Measurements from ENCODE around the gene CXCL16. TPM values are rescaled to one million over a fixed set of nuclear protein-coding genes. Genes with fewer than 3 reads are reported as not detected.

CXCL16 gene
- total and polyA plus RNA-seq, 10 of the 15 experiments (the other 5 are each of a cell fraction or from before 2014, with no cell fraction given), result 0.15 to 2.2 (median 0.65) TPM

DNA sequence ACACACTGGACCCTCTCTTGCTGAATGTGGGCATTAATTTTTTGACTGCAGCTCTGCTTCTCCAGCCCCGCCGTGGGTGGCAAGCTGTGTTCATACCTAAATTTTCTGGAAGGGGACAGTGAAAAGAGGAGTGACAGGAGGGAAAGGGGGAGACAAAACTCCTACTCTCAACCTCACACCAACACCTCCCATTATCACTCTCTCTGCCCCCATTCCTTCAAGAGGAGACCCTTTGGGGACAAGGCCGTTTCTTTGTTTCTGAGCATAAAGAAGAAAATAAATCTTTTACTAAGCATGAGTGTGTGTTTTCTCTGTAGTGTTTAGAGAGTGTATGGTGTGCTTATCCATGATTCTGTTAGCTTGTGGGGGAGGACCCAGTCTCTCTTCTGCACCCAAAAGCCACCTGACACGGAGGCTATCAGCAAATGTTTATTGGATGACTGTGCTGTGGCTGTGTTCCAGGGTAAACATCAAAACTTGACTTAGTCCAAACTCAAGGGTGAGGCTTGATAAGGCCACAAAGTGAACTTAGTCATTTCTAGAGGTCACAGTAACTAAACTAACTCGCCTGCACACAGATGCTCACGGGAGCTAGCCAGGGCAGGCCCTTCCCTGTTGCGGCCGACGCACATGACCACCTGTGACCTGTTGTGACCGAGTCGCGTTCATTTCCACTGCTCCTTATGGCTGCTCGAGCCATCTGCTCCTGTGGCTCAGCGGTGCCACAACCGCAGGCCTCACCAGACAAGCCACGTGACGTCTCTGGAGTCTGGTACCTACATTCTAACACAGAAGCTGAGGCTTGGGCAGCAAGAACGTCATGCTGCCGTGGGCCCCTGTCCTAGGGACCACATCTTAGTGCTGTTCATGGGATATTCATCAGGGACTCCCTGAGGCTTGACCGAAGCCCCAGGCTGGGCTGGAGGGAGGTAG, 18.3 kb downstream of the CXCL16 start:
- intact Hi-C loops (cut with micrococcal nuclease; ENCODE audit: unreplicated experiment), result no loop called here
- SMC1A ChIA-PET (ENCODE audit: uncharacterized antibody, unreplicated experiment), result interaction anchor here (1.6 to 2.0 kb wide), 2 partner anchors 8 to 11 kb away, joined by 3 to 7 read pairs; partner anchors contain the start of gene ARRB2
- Histone ChIP-seq H3K9ac (ENCODE audit: control insufficient read depth, insufficient read depth, low read length) (no peak overlapping the region), H3K4me1 (ENCODE audit: control insufficient read depth, insufficient read depth, low read length) (peaks cover 5% of the 10 kb centered on the region), H3K27ac (ENCODE audit: control insufficient read depth, insufficient read depth) (no peak overlapping the region), H3K4me3 (no peak overlapping the region), H3K27me3 (replicated peaks in 1 of 2; ENCODE audit: control insufficient read depth in 2 of 2, insufficient read depth in 2 of 2, low read length in 1 of 2) (no peaks in the 10 kb centered on the region), H3K36me3 (ENCODE audit: control insufficient read depth in 2 of 2, insufficient read depth in 2 of 2, low read length in 1 of 2) (peaks cover 6 to 12% of the 10 kb centered on the region in 2 experiments; a peak in 3 of 4 replicates), H3K4me2 (ENCODE audit: control insufficient read depth, insufficient read depth) (no peak overlapping the region), H4K20me1 (ENCODE audit: control insufficient read depth, insufficient read depth) (no peaks in the 10 kb centered on the region), H3K9me3 (replicated peaks; ENCODE audit: control insufficient read depth, insufficient read depth, low read length) (no peaks in the 10 kb centered on the region), H3K79me2 (ENCODE audit: control insufficient read depth, insufficient read depth, low read length) (no peaks in the 10 kb centered on the region), H2AFZ (ENCODE audit: control insufficient read depth, low read depth, low read length) (no peak overlapping the region)
- RAD21 ChIA-PET (ENCODE audit: unreplicated experiment), result no interaction called here
- POLR2A ChIA-PET, result no interaction called here
- no peak for ATAC-seq
- WGBS (ENCODE audit: insufficient coverage, insufficient replicate concordance, low lambda C conversion rate, missing lambda C conversion rate), result 46% methylated on average over 20 of the region's 20 CpGs
- DNase-seq (ENCODE audit: low read depth, low spot score), result no peak
- FAIRE-seq, result no peak
- no TSS peak for BruUV-seq (replicated peaks)
- in situ Hi-C loops (cut with MboI), result no loop called here
- CTCF ChIA-PET, result interaction anchor here (0.6 kb wide), 1 partner anchor 7 kb away, joined by 3 read pairs; no protein-coding TSS in a partner anchor
- TF ChIP-seq, protein P1, sequence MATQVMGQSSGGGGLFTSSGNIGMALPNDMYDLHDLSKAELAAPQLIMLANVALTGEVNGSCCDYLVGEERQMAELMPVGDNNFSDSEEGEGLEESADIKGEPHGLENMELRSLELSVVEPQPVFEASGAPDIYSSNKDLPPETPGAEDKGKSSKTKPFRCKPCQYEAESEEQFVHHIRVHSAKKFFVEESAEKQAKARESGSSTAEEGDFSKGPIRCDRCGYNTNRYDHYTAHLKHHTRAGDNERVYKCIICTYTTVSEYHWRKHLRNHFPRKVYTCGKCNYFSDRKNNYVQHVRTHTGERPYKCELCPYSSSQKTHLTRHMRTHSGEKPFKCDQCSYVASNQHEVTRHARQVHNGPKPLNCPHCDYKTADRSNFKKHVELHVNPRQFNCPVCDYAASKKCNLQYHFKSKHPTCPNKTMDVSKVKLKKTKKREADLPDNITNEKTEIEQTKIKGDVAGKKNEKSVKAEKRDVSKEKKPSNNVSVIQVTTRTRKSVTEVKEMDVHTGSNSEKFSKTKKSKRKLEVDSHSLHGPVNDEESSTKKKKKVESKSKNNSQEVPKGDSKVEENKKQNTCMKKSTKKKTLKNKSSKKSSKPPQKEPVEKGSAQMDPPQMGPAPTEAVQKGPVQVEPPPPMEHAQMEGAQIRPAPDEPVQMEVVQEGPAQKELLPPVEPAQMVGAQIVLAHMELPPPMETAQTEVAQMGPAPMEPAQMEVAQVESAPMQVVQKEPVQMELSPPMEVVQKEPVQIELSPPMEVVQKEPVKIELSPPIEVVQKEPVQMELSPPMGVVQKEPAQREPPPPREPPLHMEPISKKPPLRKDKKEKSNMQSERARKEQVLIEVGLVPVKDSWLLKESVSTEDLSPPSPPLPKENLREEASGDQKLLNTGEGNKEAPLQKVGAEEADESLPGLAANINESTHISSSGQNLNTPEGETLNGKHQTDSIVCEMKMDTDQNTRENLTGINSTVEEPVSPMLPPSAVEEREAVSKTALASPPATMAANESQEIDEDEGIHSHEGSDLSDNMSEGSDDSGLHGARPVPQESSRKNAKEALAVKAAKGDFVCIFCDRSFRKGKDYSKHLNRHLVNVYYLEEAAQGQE (IDR thresholded peaks at IDR 0.05; ENCODE audit: low read depth, low read length), result no peak
- no peak for TF ChIP-seq WRNIP1 (IDR thresholded peaks at IDR 0.05; ENCODE audit: borderline replicate concordance, low read depth, low read length)
- TF ChIP-seq GABPA (IDR thresholded peaks at IDR 0.05; ENCODE audit: low read depth), result no peak
- TF ChIP-seq, protein P2, sequence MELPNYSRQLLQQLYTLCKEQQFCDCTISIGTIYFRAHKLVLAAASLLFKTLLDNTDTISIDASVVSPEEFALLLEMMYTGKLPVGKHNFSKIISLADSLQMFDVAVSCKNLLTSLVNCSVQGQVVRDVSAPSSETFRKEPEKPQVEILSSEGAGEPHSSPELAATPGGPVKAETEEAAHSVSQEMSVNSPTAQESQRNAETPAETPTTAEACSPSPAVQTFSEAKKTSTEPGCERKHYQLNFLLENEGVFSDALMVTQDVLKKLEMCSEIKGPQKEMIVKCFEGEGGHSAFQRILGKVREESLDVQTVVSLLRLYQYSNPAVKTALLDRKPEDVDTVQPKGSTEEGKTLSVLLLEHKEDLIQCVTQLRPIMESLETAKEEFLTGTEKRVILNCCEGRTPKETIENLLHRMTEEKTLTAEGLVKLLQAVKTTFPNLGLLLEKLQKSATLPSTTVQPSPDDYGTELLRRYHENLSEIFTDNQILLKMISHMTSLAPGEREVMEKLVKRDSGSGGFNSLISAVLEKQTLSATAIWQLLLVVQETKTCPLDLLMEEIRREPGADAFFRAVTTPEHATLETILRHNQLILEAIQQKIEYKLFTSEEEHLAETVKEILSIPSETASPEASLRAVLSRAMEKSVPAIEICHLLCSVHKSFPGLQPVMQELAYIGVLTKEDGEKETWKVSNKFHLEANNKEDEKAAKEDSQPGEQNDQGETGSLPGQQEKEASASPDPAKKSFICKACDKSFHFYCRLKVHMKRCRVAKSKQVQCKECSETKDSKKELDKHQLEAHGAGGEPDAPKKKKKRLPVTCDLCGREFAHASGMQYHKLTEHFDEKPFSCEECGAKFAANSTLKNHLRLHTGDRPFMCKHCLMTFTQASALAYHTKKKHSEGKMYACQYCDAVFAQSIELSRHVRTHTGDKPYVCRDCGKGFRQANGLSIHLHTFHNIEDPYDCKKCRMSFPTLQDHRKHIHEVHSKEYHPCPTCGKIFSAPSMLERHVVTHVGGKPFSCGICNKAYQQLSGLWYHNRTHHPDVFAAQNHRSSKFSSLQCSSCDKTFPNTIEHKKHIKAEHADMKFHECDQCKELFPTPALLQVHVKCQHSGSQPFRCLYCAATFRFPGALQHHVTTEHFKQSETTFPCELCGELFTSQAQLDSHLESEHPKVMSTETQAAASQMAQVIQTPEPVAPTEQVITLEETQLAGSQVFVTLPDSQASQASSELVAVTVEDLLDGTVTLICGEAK (IDR thresholded peaks at IDR 0.05; ENCODE audit: borderline replicate concordance), result no peak
- TF ChIP-seq, protein P3, sequence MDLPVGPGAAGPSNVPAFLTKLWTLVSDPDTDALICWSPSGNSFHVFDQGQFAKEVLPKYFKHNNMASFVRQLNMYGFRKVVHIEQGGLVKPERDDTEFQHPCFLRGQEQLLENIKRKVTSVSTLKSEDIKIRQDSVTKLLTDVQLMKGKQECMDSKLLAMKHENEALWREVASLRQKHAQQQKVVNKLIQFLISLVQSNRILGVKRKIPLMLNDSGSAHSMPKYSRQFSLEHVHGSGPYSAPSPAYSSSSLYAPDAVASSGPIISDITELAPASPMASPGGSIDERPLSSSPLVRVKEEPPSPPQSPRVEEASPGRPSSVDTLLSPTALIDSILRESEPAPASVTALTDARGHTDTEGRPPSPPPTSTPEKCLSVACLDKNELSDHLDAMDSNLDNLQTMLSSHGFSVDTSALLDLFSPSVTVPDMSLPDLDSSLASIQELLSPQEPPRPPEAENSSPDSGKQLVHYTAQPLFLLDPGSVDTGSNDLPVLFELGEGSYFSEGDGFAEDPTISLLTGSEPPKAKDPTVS (IDR thresholded peaks at IDR 0.05; ENCODE audit: low read depth, low read length), result no peak
- peak; percentile 63; the same call in 1 of the 2 replicates for TF ChIP-seq IKZF1 (conservative IDR thresholded peaks at IDR 0.05)
- TF ChIP-seq HDAC2 (IDR thresholded peaks at IDR 0.05), result no peak
- TF ChIP-seq, protein P4, sequence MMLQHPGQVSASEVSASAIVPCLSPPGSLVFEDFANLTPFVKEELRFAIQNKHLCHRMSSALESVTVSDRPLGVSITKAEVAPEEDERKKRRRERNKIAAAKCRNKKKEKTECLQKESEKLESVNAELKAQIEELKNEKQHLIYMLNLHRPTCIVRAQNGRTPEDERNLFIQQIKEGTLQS (IDR thresholded peaks at IDR 0.05; ENCODE audit: borderline replicate concordance, extremely low read depth, low read depth, low read length), result no peak
- TF ChIP-seq, protein P5, sequence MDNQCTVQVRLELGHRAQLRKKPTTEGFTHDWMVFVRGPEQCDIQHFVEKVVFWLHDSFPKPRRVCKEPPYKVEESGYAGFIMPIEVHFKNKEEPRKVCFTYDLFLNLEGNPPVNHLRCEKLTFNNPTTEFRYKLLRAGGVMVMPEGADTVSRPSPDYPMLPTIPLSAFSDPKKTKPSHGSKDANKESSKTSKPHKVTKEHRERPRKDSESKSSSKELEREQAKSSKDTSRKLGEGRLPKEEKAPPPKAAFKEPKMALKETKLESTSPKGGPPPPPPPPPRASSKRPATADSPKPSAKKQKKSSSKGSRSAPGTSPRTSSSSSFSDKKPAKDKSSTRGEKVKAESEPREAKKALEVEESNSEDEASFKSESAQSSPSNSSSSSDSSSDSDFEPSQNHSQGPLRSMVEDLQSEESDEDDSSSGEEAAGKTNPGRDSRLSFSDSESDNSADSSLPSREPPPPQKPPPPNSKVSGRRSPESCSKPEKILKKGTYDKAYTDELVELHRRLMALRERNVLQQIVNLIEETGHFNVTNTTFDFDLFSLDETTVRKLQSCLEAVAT (IDR thresholded peaks at IDR 0.05), result no peak
- TF ChIP-seq SMAD5 (IDR thresholded peaks at IDR 0.05; ENCODE audit: low read depth), result no peak; the same call in 1 of the 2 replicates

All from GM12878 (cell line).